ENCODE results near the gene INPP5A. TPM values are rescaled to one million over a fixed set of nuclear protein-coding genes. Genes with fewer than 3 reads are reported as not detected.

The INPP5A gene
- total RNA-seq, 1 donor from 2014 or later = 35.4 TPM

DNA sequence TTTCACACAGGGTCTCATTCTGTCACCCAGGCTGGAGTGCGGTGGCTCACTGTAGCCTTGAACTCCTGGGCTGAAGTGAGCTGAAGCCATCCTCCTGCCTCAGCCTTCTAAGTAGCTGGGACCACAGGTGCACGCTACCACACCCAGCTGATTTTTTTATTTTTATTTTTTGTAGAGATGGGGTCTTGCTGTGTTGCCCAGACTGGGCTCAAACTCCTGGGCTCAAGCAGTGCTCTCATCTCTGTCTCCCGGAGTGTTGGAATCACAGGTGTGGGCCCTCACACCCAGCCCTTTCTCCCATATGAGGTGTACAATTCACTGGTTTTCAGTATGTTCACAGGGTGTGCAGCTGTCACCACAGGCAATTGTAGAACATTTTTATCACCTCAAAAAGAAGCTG, 5.2 kb downstream of the INPP5A start:
- no peak overlapping the region for H3K27ac Mint-ChIP-seq (ENCODE audit: unreplicated experiment)
- no peaks in the 10 kb centered on the region for H3K36me3 Mint-ChIP-seq (ENCODE audit: low read depth)
- TF ChIP-seq, protein P1, sequence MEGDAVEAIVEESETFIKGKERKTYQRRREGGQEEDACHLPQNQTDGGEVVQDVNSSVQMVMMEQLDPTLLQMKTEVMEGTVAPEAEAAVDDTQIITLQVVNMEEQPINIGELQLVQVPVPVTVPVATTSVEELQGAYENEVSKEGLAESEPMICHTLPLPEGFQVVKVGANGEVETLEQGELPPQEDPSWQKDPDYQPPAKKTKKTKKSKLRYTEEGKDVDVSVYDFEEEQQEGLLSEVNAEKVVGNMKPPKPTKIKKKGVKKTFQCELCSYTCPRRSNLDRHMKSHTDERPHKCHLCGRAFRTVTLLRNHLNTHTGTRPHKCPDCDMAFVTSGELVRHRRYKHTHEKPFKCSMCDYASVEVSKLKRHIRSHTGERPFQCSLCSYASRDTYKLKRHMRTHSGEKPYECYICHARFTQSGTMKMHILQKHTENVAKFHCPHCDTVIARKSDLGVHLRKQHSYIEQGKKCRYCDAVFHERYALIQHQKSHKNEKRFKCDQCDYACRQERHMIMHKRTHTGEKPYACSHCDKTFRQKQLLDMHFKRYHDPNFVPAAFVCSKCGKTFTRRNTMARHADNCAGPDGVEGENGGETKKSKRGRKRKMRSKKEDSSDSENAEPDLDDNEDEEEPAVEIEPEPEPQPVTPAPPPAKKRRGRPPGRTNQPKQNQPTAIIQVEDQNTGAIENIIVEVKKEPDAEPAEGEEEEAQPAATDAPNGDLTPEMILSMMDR (conservative IDR thresholded peaks at IDR 0.05) = no peak

DNA sequence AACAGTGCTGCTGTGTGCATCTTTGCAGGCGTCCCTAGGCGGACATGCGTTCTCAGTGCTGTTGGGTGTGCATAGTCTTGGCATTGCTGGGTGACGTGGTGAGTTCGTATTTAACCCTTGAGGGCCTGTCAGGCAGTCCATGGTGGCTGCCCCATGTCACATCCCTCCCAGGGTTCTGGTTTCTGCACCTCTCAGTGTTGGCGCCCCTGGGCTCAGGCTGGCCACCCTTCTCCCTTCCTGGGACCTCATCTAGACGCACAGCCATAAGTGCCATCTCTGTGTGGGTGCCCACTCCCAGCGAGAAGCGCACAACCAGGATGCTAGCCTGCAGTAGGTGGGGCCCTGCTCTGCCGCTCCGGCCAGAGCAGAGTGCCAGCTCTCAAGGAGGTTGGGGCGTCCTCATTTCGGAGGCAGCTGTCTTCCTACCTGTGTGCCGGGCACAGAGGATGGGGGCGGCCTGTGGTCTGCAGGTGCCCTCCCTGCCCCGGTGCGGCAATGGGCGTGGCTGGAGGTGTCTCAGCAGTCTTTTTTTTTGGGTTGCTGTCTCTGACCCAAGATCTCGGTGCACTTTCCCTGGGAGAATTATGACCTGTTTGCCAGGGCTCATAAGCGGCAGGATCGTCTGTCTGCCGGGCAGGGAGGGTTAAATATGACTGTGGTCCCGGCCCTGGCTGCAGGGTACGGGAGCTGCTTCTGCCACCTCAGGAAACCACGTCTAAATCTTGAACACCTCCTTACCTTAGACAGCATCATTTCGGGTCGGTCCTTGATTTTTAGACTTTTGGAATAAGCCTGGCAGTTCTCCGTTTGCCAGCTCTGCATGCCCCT, 6.5 kb downstream of the INPP5A start:
- Mint-ChIP-seq H3K9me3 (no peaks in the 10 kb centered on the region), H3K36me3 (ENCODE audit: low read depth) (no peaks in the 10 kb centered on the region), H3K27me3 (ENCODE audit: low read depth) (no peaks in the 10 kb centered on the region), H3K27ac (ENCODE audit: unreplicated experiment) (no peak overlapping the region), H3K4me1 (peaks cover 41% of the 10 kb centered on the region), H3K4me3 (peak overlapping the region; percentile 27)
- TF ChIP-seq, protein P1 (conservative IDR thresholded peaks at IDR 0.05) = no peak
- DNase-seq (ENCODE audit: low read depth, low spot score) = no peak

More for the DNA sequence above, 5.2 kb downstream of the INPP5A start:
- no peak for DNase-seq (ENCODE audit: low read depth, low spot score)
- no peaks in the 10 kb centered on the region for H3K27me3 Mint-ChIP-seq (ENCODE audit: low read depth)
- H3K9me3 Mint-ChIP-seq = no peaks in the 10 kb centered on the region
- peaks cover 48% of the 10 kb centered on the region for H3K4me1 Mint-ChIP-seq
- H3K4me3 Mint-ChIP-seq = no peak overlapping the region

DNA sequence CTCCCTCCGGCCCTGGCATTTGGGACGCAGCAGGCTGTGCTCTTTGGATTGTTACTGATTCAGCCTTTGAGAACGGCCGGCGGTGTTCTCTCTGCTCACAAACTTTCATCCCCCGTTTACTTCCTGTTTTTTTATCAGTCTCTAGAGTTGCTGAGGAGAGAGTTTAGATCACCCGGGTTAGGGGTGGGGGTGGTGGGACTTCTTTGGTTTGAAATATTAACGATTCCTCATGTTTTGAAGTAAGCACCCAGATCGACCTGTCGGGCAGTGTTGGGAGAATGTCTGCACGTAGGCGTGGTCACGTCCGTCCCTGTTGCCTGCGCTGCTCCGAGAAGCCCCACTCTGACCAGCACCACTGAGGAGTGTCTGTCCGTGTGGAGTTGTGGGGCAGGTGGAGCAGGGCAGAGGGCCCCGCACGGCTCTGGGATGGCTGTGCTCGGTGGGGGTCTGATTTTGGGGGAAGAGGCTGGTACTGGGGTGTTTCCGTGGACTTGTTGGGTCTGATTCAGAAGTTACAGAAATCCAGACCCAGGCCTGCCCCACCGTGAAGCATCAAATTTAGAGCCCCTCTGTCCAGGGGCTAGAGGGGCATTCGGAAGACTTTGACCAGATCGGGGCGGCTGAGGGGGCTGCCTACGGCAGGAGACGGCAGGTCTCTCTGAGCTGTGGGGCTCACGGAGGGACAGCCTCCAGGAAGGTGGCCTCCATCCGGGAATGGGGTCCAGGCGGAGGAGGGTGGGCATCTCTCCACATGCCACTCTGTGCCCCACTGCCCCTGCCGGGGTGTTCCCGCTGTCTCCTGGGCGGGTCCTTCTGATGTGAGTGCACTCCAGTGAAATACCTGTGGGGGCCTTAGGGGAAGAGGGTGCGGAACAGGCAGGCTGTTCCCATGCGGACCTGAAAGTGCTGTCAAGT, 7.4 kb downstream of the INPP5A start:
- no peaks in the 10 kb centered on the region for H3K36me3 Mint-ChIP-seq (ENCODE audit: low read depth)
- no peaks in the 10 kb centered on the region for H3K27me3 Mint-ChIP-seq (ENCODE audit: low read depth)
- peak overlapping the region; percentile 27 for H3K4me3 Mint-ChIP-seq
- H3K4me1 Mint-ChIP-seq = peaks cover 37% of the 10 kb centered on the region
- DNase-seq (ENCODE audit: low read depth, low spot score) = no peak
- H3K27ac Mint-ChIP-seq (ENCODE audit: unreplicated experiment) = no peak overlapping the region
- H3K9me3 Mint-ChIP-seq = no peaks in the 10 kb centered on the region
- TF ChIP-seq, protein P1 (conservative IDR thresholded peaks at IDR 0.05) = no peak

DNA sequence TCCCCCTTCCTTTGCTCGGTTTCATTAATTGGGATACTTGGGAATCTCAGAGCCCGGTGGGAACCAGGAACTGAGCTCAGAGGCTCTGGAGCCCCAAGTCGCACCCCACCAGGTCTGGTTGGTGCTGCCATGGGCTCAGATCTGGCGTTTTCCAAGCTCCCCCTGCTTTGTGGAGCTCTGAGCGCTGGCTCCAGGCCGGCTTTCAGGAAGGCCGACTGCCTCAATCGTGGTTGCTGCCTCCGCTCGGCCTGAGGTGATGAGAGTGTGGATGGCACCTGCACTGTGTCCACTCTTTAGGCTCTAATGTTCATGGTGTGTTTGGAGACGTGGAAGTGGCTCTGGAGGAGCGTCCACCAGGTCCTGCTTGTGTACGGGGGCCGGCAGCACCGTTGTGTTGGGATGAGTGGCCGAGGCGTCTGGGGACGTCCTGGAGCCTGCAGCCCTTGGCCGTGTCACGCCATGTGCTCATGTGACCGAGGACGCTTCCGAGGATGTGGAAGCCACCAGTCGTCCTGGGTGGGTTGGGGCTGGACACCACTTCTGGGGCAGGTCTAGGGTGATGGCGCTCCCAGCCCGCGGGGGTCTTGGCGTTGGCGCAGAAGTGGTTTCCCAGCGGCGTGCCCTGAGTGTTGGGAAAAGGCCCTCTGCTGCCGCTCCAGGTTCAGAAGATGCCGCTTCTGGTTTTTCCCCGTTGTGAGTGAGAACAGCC, 8.2 kb downstream of the INPP5A start:
- H3K9me3 Mint-ChIP-seq = no peaks in the 10 kb centered on the region
- H3K36me3 Mint-ChIP-seq (ENCODE audit: low read depth) = no peaks in the 10 kb centered on the region
- no peak for DNase-seq (ENCODE audit: low read depth, low spot score)
- TF ChIP-seq, protein P1 (conservative IDR thresholded peaks at IDR 0.05) = no peak
- no peak overlapping the region for H3K27ac Mint-ChIP-seq (ENCODE audit: unreplicated experiment)
- H3K4me1 Mint-ChIP-seq = peaks cover 29% of the 10 kb centered on the region
- no peaks in the 10 kb centered on the region for H3K27me3 Mint-ChIP-seq (ENCODE audit: low read depth)
- H3K4me3 Mint-ChIP-seq = no peak overlapping the region
